GM12875 (cell line): ENCODE results near the gene RBM47.

Experiments used
- H3K4me3 ChIP-seq: one replicate; pipeline ENCODE4 v1.5.1; 2011; ENCODE audit warnings: low read depth, low read length, control low read depth
- TF ChIP-seq, protein P1 (sequence below): IDR thresholded peaks from 2 replicates; pipeline ENCODE4 v1.5.1; 2011; ENCODE audit warnings: low read depth, mild to moderate bottlenecking, control low read depth, inconsistent platforms, low read length, moderate library complexity, borderline replicate concordance; ENCODE audit not compliant: insufficient read depth

The RBM47 gene

DNA sequence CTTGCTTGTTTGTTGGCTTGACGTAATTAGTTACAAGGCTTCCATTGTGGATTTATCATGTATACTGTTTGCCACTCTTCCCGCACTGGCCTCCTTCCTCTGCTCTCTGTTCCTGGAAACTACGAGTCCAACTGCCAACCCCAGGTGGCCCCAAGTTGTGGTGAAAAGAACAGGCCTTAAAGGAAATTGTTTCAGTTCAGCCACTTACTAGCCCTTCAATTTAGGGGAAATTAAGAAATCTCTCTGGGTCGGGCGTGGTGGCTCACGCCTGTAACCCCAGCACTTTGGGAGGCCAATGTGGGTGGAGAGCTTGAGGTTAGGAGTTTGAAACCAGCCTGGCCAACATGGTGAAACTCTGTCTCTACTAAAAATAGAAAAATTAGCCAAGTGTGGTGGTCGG lies 28.0 kb downstream of the RBM47 start:
- H3K4me3 ChIP-seq: no peak overlapping the region
- TF ChIP-seq, protein P1, sequence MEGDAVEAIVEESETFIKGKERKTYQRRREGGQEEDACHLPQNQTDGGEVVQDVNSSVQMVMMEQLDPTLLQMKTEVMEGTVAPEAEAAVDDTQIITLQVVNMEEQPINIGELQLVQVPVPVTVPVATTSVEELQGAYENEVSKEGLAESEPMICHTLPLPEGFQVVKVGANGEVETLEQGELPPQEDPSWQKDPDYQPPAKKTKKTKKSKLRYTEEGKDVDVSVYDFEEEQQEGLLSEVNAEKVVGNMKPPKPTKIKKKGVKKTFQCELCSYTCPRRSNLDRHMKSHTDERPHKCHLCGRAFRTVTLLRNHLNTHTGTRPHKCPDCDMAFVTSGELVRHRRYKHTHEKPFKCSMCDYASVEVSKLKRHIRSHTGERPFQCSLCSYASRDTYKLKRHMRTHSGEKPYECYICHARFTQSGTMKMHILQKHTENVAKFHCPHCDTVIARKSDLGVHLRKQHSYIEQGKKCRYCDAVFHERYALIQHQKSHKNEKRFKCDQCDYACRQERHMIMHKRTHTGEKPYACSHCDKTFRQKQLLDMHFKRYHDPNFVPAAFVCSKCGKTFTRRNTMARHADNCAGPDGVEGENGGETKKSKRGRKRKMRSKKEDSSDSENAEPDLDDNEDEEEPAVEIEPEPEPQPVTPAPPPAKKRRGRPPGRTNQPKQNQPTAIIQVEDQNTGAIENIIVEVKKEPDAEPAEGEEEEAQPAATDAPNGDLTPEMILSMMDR: no peak

DNA sequence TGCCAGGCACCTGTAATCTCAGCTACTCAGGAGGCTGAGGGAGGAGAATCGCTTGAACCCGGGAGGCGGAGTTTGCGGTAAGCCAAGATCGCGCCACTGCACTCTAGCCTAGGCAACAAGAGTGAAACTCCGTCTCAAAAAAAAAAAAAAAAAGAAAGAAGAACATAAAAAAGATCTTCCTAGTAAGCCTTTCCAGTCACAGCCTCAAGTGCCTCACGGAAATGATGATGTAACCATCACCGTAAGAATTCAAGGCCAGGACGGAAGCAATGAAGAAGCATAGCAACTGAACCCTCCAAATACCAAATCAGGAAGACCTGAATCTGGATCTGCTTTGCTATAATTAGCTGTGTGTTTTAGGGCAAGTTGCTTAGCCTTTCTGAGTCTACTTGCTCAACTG lies 28.8 kb downstream of the RBM47 start:
- H3K4me3 ChIP-seq: no peak overlapping the region
- TF ChIP-seq, protein P1: no peak

- TF ChIP-seq, protein P1: no peak
- no peak overlapping the region for H3K4me3 ChIP-seq
Measured at GRCh38 chr4:40599431-40599830, 30.2 kb downstream of the RBM47 start.

- TF ChIP-seq, protein P1: no peak
Measured at GRCh38 chr4:40596522-40596921, 33.1 kb downstream of the RBM47 start.

GRCh38 chr4:40595981-40596380 lies 33.7 kb downstream of the RBM47 start:
- H3K4me3 ChIP-seq: no peak overlapping the region
- TF ChIP-seq, protein P1: no peak

More at GRCh38 chr4:40596522-40596921, 33.1 kb downstream of the RBM47 start:
- no peak overlapping the region for H3K4me3 ChIP-seq

DNA sequence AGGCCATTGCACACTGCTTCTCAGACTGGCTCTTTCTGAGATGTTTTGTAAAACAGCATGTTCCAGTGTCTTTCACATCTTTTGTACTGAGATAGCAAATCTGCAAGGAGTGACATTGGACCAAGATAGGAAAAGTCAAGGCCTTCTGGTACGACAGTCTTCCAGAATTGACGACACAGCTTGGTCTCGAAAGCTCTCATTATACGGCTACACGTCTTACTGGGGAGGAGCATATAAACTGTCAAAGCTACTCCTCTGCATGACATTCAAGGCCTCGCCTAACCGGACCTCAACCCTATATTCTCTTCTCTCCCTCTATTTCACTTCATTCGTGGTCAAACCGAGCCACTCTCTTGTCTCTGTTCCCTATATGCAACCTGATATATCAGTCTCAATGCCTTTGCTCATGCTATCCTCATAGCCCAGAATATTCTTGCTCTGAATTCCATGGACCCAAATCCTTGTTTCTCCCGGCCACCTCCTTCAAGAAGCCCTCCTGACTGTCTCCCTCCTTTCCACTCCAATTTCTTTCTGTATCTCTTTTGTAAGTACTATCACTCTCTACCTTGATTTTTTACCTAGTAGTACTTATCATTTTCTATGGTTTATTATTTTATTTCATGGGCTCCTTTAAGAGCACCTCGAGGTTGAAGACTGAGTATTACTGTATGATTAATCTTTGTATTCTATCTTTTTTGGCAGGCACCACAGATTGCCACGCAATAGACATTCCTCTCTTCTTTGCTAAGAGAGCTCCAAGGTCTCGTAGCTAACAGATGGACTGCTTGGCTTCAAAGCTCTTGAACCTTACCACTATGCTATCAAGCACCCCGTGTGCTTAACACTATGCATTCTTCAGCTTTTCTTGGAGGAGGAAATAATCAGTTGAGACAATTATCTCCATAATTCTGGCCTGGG lies 35.1 kb downstream of the RBM47 start:
- TF ChIP-seq, protein P1: no peak
- no peak overlapping the region for H3K4me3 ChIP-seq

DNA sequence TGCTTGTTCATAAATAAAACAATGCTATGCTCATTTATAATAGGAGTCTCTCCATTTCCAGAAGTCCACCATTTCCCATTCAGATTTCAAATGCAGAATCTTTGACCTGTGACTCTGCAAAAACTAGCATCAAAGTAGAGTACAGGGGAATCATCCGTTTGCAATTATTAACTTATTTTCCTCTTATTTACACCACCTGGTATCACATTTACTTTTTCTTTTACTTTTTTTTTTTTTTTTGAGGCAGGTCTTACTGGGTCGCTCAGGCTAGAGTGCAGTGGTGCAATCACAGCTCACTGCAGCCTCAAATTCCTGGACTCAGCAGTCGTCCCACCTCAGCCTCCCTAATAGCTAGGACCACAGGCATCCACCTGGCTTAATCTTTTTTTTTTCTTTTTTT lies 37.6 kb downstream of the RBM47 start:
- no peak overlapping the region for H3K4me3 ChIP-seq
- TF ChIP-seq, protein P1: no peak
